ENCODE results near the gene MYO1G. TPM values are rescaled to one million over a fixed set of nuclear protein-coding genes. Genes with fewer than 3 reads are reported as not detected.

MYO1G gene
- total and polyA plus RNA-seq, 10 of the 15 experiments (the other 5 are each of a cell fraction or from before 2014, with no cell fraction given): 1.8 to 232 (median 134) TPM

DNA sequence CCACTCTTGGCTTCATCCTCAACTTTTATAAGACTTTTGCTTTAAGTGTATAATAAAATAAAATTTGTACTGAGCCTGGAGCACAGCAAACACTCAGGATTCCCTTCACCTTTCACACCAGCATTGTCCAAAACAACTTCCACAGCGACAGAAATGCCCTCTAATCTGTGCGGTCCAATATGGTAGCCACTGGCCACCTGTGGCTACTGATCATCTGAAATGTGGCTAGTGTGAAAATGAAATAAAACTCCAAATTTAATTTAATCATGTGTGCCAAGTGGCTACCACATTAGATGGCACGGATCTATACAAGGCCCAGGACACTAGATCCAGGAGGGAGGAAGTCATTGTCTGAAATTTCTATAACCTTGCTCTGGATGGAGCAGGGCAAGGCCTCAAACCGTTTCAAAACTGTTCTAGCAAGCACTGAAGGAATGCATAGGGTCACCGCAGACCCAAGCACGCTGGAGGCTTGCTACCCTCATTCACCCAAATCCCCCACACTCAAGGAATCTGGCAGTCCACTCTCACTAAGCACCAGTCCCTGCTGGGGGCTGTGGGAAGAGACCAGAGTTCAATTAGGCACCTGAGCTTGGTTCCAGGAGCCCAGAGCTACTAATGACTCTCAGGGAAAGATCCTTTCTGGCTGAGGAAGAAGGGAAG lies 6.3 kb upstream of the MYO1G start (continued):
- TF ChIP-seq IRF3 (IDR thresholded peaks at IDR 0.05) (no peak), LARP7 (IDR thresholded peaks at IDR 0.05) (no peak), POU2F2 (IDR thresholded peaks at IDR 0.05; ENCODE audit: borderline replicate concordance, low read depth, low read length) (0 out of 3 replicates have a peak, but pooled peaks have one; percentile 11), MTA2 (IDR thresholded peaks at IDR 0.05; ENCODE audit: low read depth) (no peak), PKNOX1 (IDR thresholded peaks at IDR 0.05) (no peak), WRNIP1 (IDR thresholded peaks at IDR 0.05; ENCODE audit: borderline replicate concordance, low read depth, low read length) (peak; percentile 64; the same call in 1 of the 2 replicates), HSF1 (IDR thresholded peaks at IDR 0.05; ENCODE audit: low read depth, low read length) (no peak), IKZF1 (conservative IDR thresholded peaks at IDR 0.05) (no peak)

- 0% methylated on average over 3 of the region's 3 CpGs for WGBS (ENCODE audit: insufficient coverage, insufficient replicate concordance, low lambda C conversion rate, missing lambda C conversion rate)
- H3K4me1 ChIP-seq (ENCODE audit: control insufficient read depth, insufficient read depth, low read length): peaks cover 42% of the 10 kb centered on the region
- CTCF ChIA-PET: interaction anchor here (2.9 to 5.9 kb wide), 2 partner anchors 11 to 12 kb away, joined by 13 to 48 read pairs; no protein-coding TSS in a partner anchor
- H2AFZ ChIP-seq (ENCODE audit: control insufficient read depth, low read depth, low read length): no peak overlapping the region
- ATAC-seq (no peak), DNase-seq (ENCODE audit: low read depth, low spot score) (no peak), FAIRE-seq (no peak)
- SMC1A ChIA-PET (ENCODE audit: uncharacterized antibody, unreplicated experiment): interaction anchor here (1.0 to 16.7 kb wide), 4 partner anchors 11 to 130 kb away, joined by 3 to 303 read pairs (median 14); partner anchors contain the start of gene CCM2
- BruUV-seq (replicated peaks): no TSS peak
- no peak for TF ChIP-seq ZNF384 (IDR thresholded peaks at IDR 0.05; ENCODE audit: borderline replicate concordance, low read depth, low read length)
- TF ChIP-seq ZNF24 (IDR thresholded peaks at IDR 0.05): no peak
- peak; percentile 71 for TF ChIP-seq POLR2AphosphoS5 (IDR thresholded peaks at IDR 0.05; ENCODE audit: low read length)
- peak overlapping the region; percentile 86 for H3K27ac ChIP-seq (ENCODE audit: control insufficient read depth, insufficient read depth)
- no peaks in the 10 kb centered on the region for H3K9me3 ChIP-seq (replicated peaks; ENCODE audit: control insufficient read depth, insufficient read depth, low read length)
- peaks cover 56% of the 10 kb centered on the region for H3K79me2 ChIP-seq (ENCODE audit: control insufficient read depth, insufficient read depth, low read length)
- POLR2A ChIA-PET: interaction anchor here (0.5 to 16.1 kb wide), 5 partner anchors 10 to 1397 kb away, joined by 3 to 280 read pairs (median 6); partner anchors contain the start of gene CCM2
- H4K20me1 ChIP-seq (ENCODE audit: control insufficient read depth, insufficient read depth): peaks cover 3% of the 10 kb centered on the region
- H3K4me2 ChIP-seq (ENCODE audit: control insufficient read depth, insufficient read depth): peak overlapping the region; percentile 94
- intact Hi-C loops (cut with micrococcal nuclease; ENCODE audit: unreplicated experiment) (no loop called here), in situ Hi-C loops (cut with MboI) (no loop called here)
- peak overlapping the region; percentile 93 for H3K4me3 ChIP-seq
- peaks cover 19 to 21% of the 10 kb centered on the region in 2 experiments for H3K36me3 ChIP-seq (ENCODE audit: control insufficient read depth in 2 of 2, insufficient read depth in 2 of 2, low read length in 1 of 2)
- RAD21 ChIA-PET (ENCODE audit: unreplicated experiment): interaction anchor here (4.5 to 14.6 kb wide), 3 partner anchors 11 to 151 kb away, joined by 17 to 303 read pairs (median 33); partner anchors contain the start of gene CCM2
- H3K27me3 ChIP-seq (replicated peaks in 1 of 2; ENCODE audit: control insufficient read depth in 2 of 2, insufficient read depth in 2 of 2, low read length in 1 of 2): no peaks in the 10 kb centered on the region
- H3K9ac ChIP-seq (ENCODE audit: control insufficient read depth, insufficient read depth, low read length): peak overlapping the region; percentile 82
These were observed 5.6 kb upstream of the MYO1G start for GRCh38 chr7:44984478-44984758.

Measured in GM12878 (cell line).